Spleen (tissue), 7 donors: Measurements from ENCODE around the gene ZNF277.

Experiments
- POLR2AphosphoS5 ChIP-seq, 3 donors: sonication (generic); formaldehyde crosslinking; IDR thresholded peaks; one replicate each; pipeline ENCODE4 v1.5.1; 2017; ENCODE audit warnings: antibody characterized with exemption in 3 of 3
- TF ChIP-seq, protein P1 (sequence below), 11 experiments: fragments of 200-600 bp in 7 of 11; fragments of 450-650 bp in 4 of 11; sonication (generic) in 4 of 11; IDR thresholded peaks in 8 of 11; conservative IDR thresholded peaks in 3 of 11; 1 replicate in 7 of 11; 2 replicates in 4 of 11; pipeline versions ENCODE4 v1.4.0 to v1.8.0; 2016 to 2021; ENCODE audit warnings: antibody characterized with exemption in 11 of 11, inconsistent platforms in 4 of 11, mild to moderate bottlenecking in 1 of 11
- donor health status: DM: no; HTN: no; CAD: no; lungs with moderate emphysema.
- donor health status: DM: no; HTN: no; CAD: no.
- donor health status: DM: no; HTN: no; CAD: no.

DNA sequence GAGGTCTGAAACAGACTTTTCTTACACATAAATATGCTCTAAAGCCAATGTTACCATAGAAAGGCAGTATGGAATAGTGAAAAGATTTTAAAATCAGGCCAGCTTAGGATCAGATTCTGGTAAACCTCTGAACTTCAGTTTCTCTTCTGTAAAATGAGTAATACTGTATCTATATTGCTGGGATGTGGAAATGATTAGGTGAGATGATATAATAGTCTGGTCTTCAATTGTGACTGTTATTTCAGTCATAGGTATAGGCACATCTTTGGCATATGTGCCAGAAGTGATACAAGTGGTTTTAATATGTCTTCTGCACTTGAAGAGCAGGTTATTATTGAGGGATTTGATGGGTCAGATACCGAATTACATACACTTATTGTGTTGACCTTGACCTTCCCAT is 7.2 kb downstream of the ZNF277 start:
- TF ChIP-seq, protein P1, sequence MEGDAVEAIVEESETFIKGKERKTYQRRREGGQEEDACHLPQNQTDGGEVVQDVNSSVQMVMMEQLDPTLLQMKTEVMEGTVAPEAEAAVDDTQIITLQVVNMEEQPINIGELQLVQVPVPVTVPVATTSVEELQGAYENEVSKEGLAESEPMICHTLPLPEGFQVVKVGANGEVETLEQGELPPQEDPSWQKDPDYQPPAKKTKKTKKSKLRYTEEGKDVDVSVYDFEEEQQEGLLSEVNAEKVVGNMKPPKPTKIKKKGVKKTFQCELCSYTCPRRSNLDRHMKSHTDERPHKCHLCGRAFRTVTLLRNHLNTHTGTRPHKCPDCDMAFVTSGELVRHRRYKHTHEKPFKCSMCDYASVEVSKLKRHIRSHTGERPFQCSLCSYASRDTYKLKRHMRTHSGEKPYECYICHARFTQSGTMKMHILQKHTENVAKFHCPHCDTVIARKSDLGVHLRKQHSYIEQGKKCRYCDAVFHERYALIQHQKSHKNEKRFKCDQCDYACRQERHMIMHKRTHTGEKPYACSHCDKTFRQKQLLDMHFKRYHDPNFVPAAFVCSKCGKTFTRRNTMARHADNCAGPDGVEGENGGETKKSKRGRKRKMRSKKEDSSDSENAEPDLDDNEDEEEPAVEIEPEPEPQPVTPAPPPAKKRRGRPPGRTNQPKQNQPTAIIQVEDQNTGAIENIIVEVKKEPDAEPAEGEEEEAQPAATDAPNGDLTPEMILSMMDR (IDR thresholded peaks at IDR 0.05 in 8 of 11, conservative IDR thresholded peaks at IDR 0.05 in 3 of 11): no peak
- TF ChIP-seq POLR2AphosphoS5 (IDR thresholded peaks at IDR 0.05): no peak
